Liver (tissue), 9 donors: ENCODE measurements around the gene DOK5. TPM values are rescaled to one million over a fixed set of nuclear protein-coding genes. Genes with fewer than 3 reads are reported as not detected.
A peak's percentile ranks its signal among the peaks of the same experiment; 100 is the strongest.

Experiments used
- DNase-seq: peaks from one replicate; pipeline ENCODE4 v3.0.0-alpha.2; 2017; ENCODE audit warnings: low spot score
- H3K27ac ChIP-seq, 2 donors: one replicate each; pipeline ENCODE4 v1.7.0; 2013; ENCODE audit warnings: inconsistent platforms in 2 of 2, low read length in 2 of 2, control low read depth in 1 of 2, low read depth in 1 of 2, mild to moderate bottlenecking in 1 of 2
- H3K27me3 ChIP-seq, 4 donors: one replicate each; pipeline versions ENCODE4 v1.6.1 to v1.7.0; 2013; ENCODE audit warnings: low read length in 3 of 4, inconsistent platforms in 1 of 4, mild to moderate bottlenecking in 1 of 4, moderate library complexity in 1 of 4; ENCODE audit not compliant: control insufficient read depth in 4 of 4, insufficient read depth in 4 of 4
- H3K36me3 ChIP-seq, 4 donors: one replicate each; pipeline versions ENCODE4 v1.6.1 to v1.7.0; 2013; ENCODE audit warnings: low read length in 3 of 4, mild to moderate bottlenecking in 3 of 4, low read depth in 1 of 4, moderate library complexity in 1 of 4; ENCODE audit not compliant: control insufficient read depth in 4 of 4, insufficient read depth in 3 of 4
- H3K4me1 ChIP-seq, 4 donors: one replicate each; pipeline versions ENCODE4 v1.6.1 to v1.7.0; 2013; ENCODE audit warnings: low read length in 3 of 4, mild to moderate bottlenecking in 3 of 4, moderate library complexity in 1 of 4; ENCODE audit not compliant: control insufficient read depth in 4 of 4, insufficient read depth in 4 of 4
- H3K4me3 ChIP-seq, 3 donors: one replicate each; pipeline versions ENCODE4 v1.6.1 to v1.7.0; 2013; ENCODE audit warnings: low read length in 3 of 3, control low read depth in 1 of 3, low read depth in 1 of 3, mild to moderate bottlenecking in 1 of 3
- H3K9ac ChIP-seq, 2 donors: one replicate each; pipeline ENCODE4 v1.7.0; 2013; ENCODE audit warnings: low read length in 2 of 2, mild to moderate bottlenecking in 2 of 2, moderate library complexity in 2 of 2, control low read depth in 1 of 2, low read depth in 1 of 2
- H3K9me3 ChIP-seq, 4 donors: one replicate each; pipeline versions ENCODE4 v1.6.1 to v1.7.0; 2013; ENCODE audit warnings: low read length in 3 of 4; ENCODE audit not compliant: control insufficient read depth in 4 of 4
- ATF3 ChIP-seq: IDR thresholded peaks from 2 replicates; pipeline ENCODE4 v1.6.1; 2016; ENCODE audit warnings: antibody characterized with exemption
- CTCF ChIP-seq: fragments of 150-350 bp; IDR thresholded peaks from 2 replicates; pipeline ENCODE4 v1.5.1; 2017; ENCODE audit warnings: improper control_type of control experiment, low read depth, low read length; ENCODE audit not compliant: missing input control
- EGR1 ChIP-seq, 2 donors: IDR thresholded peaks; 2 replicates each; pipeline ENCODE4 v1.6.1; 2016 to 2018; ENCODE audit warnings: antibody characterized with exemption in 2 of 2, low read depth in 2 of 2
- FOXA1 ChIP-seq: IDR thresholded peaks from 2 replicates; pipeline ENCODE4 v1.6.1; 2016; ENCODE audit warnings: antibody characterized with exemption
- HNF4A ChIP-seq, 2 donors: conservative IDR thresholded peaks; 2 replicates each; pipeline ENCODE4 v1.6.1; 2016; ENCODE audit warnings: antibody characterized with exemption in 2 of 2, mild to moderate bottlenecking in 2 of 2
- HNF4G ChIP-seq: IDR thresholded peaks from 2 replicates; pipeline ENCODE4 v1.6.1; 2016; ENCODE audit warnings: antibody characterized with exemption
- JUND ChIP-seq, 2 donors: IDR thresholded peaks; 2 replicates each; pipeline ENCODE4 v1.6.1; 2016; ENCODE audit warnings: antibody characterized with exemption in 2 of 2
- NR2F2 ChIP-seq: IDR thresholded peaks from 2 replicates; pipeline ENCODE4 v1.6.1; 2016; ENCODE audit warnings: antibody characterized with exemption
- RAD21 ChIP-seq, 2 donors: IDR thresholded peaks; 2 replicates each; pipeline ENCODE4 v1.6.1; 2016; ENCODE audit warnings: antibody characterized with exemption in 2 of 2, mild to moderate bottlenecking in 2 of 2
- REST ChIP-seq: IDR thresholded peaks from 2 replicates; pipeline ENCODE4 v1.6.1; 2016; ENCODE audit warnings: antibody characterized with exemption, mild to moderate bottlenecking
- RXRA ChIP-seq, 2 donors: IDR thresholded peaks; 2 replicates each; pipeline ENCODE4 v1.6.1; 2017 to 2018; ENCODE audit warnings: antibody characterized with exemption in 2 of 2, mild to moderate bottlenecking in 1 of 2
- SP1 ChIP-seq: IDR thresholded peaks from 2 replicates; pipeline ENCODE4 v1.6.1; 2018; ENCODE audit warnings: antibody characterized with exemption, mild to moderate bottlenecking
- TAF1 ChIP-seq: conservative IDR thresholded peaks from 2 replicates; pipeline ENCODE4 v1.6.1; 2016; ENCODE audit warnings: antibody characterized with exemption, mild to moderate bottlenecking
- YY1 ChIP-seq: IDR thresholded peaks from 2 replicates; pipeline ENCODE4 v1.6.1; 2016; ENCODE audit warnings: antibody characterized with exemption, mild to moderate bottlenecking
- ZBTB33 ChIP-seq: IDR thresholded peaks from 2 replicates; pipeline ENCODE4 v1.6.1; 2016; ENCODE audit warnings: antibody characterized with exemption
- WGBS: extraction: QIAGEN DNeasy Blood & Tissue Kit; methylation state at CpG from one replicate; pipeline ENCODE4 v1.1.7; 2013; 5-methylcytosine and 5-hydroxymethylcytosine counted together
- polyA plus RNA-seq, 2 donors: library from polyadenylated mRNA; stranded (reverse) in 1 of 2; unstranded in 1 of 2; fragments of 200-250 nt in 1 of 2; fragments of >200 nt in 1 of 2; fragmentation: Nextera tagmentation in 1 of 2; extraction: Ambion mirVana in 1 of 2; gene quantifications; one replicate each; pipeline versions ENCODE4 v1.2.1 to v1.2.3, GENCODE V29; 2013 to 2015
- total RNA-seq, 2 donors: library from RNA; depleted of rRNA; stranded (reverse); fragments of >200 nt; gene quantifications; one replicate each; pipeline ENCODE4 v1.2.3, GENCODE V29; 2014
- donor health status: healthy.
- donor health status: healthy.
- donor health status: healthy.
- donor health status: healthy.
- donor health status: healthy.

The DOK5 gene
- total and polyA plus RNA-seq, 4 donors: 0.05 to 0.16 (median 0.09) TPM

GRCh38 chr20:54691327-54691726 is 215.9 kb downstream of the DOK5 start:
- no peak overlapping the region for H3K4me3 ChIP-seq
- 68% methylated on average over 2 of the region's 2 CpGs for WGBS
- H3K9me3 ChIP-seq: no peaks in the 10 kb centered on the region
- H3K36me3 ChIP-seq: no peaks in the 10 kb centered on the region
- peaks cover 0 to 4% (median 0%) of the 10 kb centered on the region in 4 donors for H3K27me3 ChIP-seq
- no peak overlapping the region for H3K9ac ChIP-seq
- no peaks in the 10 kb centered on the region for H3K4me1 ChIP-seq
- TF ChIP-seq SP1 (no peak), HNF4A (conservative IDR thresholded peaks at IDR 0.05) (no peak), ZBTB33 (no peak), RXRA (IDR thresholded peaks at IDR 0.05) (no peak), CTCF (no peak), RAD21 (IDR thresholded peaks at IDR 0.05) (no peak), YY1 (no peak), TAF1 (no peak)
- no peak overlapping the region for H3K27ac ChIP-seq
- no peak for DNase-seq

- no peak overlapping the region for H3K9ac ChIP-seq
- no peaks in the 10 kb centered on the region for H3K4me1 ChIP-seq
- H3K27me3 ChIP-seq: peaks cover 0 to 4% (median 0%) of the 10 kb centered on the region in 4 donors
- H3K9me3 ChIP-seq: no peaks in the 10 kb centered on the region
- H3K36me3 ChIP-seq: no peaks in the 10 kb centered on the region
- no peak for DNase-seq
- TF ChIP-seq ZBTB33 (no peak), FOXA1 (peak; percentile 18)
- no peak overlapping the region for H3K4me3 ChIP-seq
- 52% methylated on average over 4 of the region's 4 CpGs for WGBS
- H3K27ac ChIP-seq: no peak overlapping the region
Measured at GRCh38 chr20:54692168-54692887, 216.9 kb downstream of the DOK5 start.

GRCh38 chr20:54694516-54694915 is 219.1 kb downstream of the DOK5 start:
- H3K36me3 ChIP-seq: no peaks in the 10 kb centered on the region
- no peak overlapping the region for H3K9ac ChIP-seq
- H3K27ac ChIP-seq: no peak overlapping the region
- H3K27me3 ChIP-seq: peaks cover 0 to 6% (median 0%) of the 10 kb centered on the region in 4 donors
- H3K9me3 ChIP-seq: no peaks in the 10 kb centered on the region
- H3K4me3 ChIP-seq: no peak overlapping the region
- TF ChIP-seq FOXA1 (no peak), EGR1 (IDR thresholded peaks at IDR 0.05; ENCODE audit: low read depth in 2 of 2) (no peak), TAF1 (no peak), NR2F2 (no peak), HNF4G (no peak), REST (no peak), RAD21 (IDR thresholded peaks at IDR 0.05) (no peak), JUND (IDR thresholded peaks at IDR 0.05) (no peak), ATF3 (no peak), SP1 (no peak)
- no peak for DNase-seq
- no peaks in the 10 kb centered on the region for H3K4me1 ChIP-seq
- 75% methylated on average over 3 of the region's 3 CpGs for WGBS
